Upper lobe of left lung (tissue), 6 donors: ENCODE results near the gene ICAM1. TPM values are rescaled to one million over a fixed set of nuclear protein-coding genes. Genes with fewer than 3 reads are reported as not detected.

Source experiments
- ATAC-seq, 2 donors: fragments of 200-7000 bp; cut with Tn5 transposase; one replicate each; pipeline ENCODE4 v1.9.1; 2022; ENCODE audit warnings: mild to moderate bottlenecking in 2 of 2, moderate library complexity in 2 of 2; ENCODE audit not compliant: low FRiP score in 2 of 2
- DNase-seq, 2 donors: peaks; one replicate each; pipeline ENCODE4 v3.0.0-alpha.2; 2019 to 2020
- H3K27ac ChIP-seq, 4 donors: fragments of 200-600 bp; sonication (generic); one replicate each; pipeline ENCODE4 v1.5.1; 2016 to 2019
- H3K27me3 ChIP-seq, 4 donors: fragments of 200-600 bp; sonication (generic); one replicate each; pipeline ENCODE4 v1.5.1; 2017 to 2019
- H3K36me3 ChIP-seq, 4 donors: fragments of 200-600 bp; sonication (generic); one replicate each; pipeline ENCODE4 v1.5.1; 2016 to 2019
- H3K4me1 ChIP-seq, 4 donors: fragments of 200-600 bp; sonication (generic); one replicate each; pipeline ENCODE4 v1.5.1; 2018 to 2019
- H3K4me3 ChIP-seq, 4 donors: fragments of 200-600 bp; sonication (generic); one replicate each; pipeline ENCODE4 v1.5.1; 2017 to 2019; ENCODE audit warnings: mild to moderate bottlenecking in 2 of 4, moderate library complexity in 1 of 4
- H3K9me3 ChIP-seq, 4 donors: fragments of 200-600 bp; sonication (generic); one replicate each; pipeline ENCODE4 v1.5.1; 2018 to 2019
- EP300 ChIP-seq, 4 donors: sonication (generic); formaldehyde crosslinking; IDR thresholded peaks; one replicate each; pipeline ENCODE4 v1.5.1; 2017; ENCODE audit warnings: antibody characterized with exemption in 4 of 4, control low read depth in 2 of 4
- POLR2A ChIP-seq, 4 donors: fragments of 450-650 bp; IDR thresholded peaks; one replicate each; pipeline ENCODE4 v1.5.1; 2016 to 2017; ENCODE audit warnings: antibody characterized with exemption in 4 of 4, mild to moderate bottlenecking in 2 of 4
- POLR2AphosphoS5 ChIP-seq, 2 donors: sonication (generic); formaldehyde crosslinking; IDR thresholded peaks; one replicate each; pipeline ENCODE4 v1.5.1; 2017; ENCODE audit warnings: antibody characterized with exemption in 2 of 2
- WGBS, 2 donors: methylation state at CpG; one replicate each; pipeline ENCODE4 v1.1.5; 2017 to 2018; 5-methylcytosine and 5-hydroxymethylcytosine counted together
- total RNA-seq, 6 donors: library from RNA; depleted of rRNA in 4 of 6; stranded (reverse); fragments of >200 nt in 4 of 6; gene quantifications; one replicate each; pipeline versions ENCODE4 v1.1.0 to v1.2.1, GENCODE V29; 2016 to 2021
- TF ChIP-seq, protein P1 (sequence below), 6 experiments: fragments of 450-650 bp in 4 of 6; fragments of 200-600 bp in 2 of 6; sonication (generic) in 2 of 6; IDR thresholded peaks; one replicate each; pipeline ENCODE4 v1.5.1; 2016 to 2019; ENCODE audit warnings: antibody characterized with exemption in 6 of 6
- donor health status: DM: no; HTN: no; CAD: no; lungs with moderate emphysema.
- donor health status: DM: no; HTN: yes; CAD: no; lungs with severe emphysema.

ICAM1 gene
- total RNA-seq, 6 donors from 2014 or later, result 190 to 791 (median 356) TPM

DNA sequence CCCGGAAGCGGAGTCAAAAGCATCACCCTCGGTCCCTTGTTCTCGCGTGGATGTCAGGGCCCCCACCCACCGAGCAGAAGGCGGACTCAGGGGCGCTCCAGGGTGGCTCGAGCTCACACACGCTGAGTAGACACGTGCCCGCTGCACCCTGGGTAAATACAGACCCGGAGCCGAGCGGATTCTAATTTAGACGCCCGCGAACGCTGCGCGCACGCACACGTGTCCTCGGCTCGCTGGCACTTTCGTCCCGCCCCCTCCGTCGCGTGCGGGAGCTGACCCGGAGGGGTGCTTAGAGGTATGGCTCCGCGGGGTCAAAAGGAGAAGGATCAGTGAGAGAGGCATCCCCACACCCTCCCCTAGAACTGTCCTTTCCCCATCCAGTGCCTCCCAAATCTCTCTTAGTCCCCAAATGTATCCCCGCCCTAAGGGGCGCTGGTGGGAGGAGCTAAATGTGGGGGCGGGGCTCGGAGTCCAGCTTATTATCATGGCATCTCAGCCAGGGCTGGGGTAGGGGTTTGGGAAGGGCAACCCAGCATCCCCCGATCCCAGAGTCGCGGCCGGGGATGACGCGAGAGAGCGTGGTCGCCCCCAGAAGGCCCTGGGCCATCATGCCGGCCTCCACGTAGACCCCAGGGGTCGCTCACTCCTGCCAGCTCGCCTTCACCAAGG is 18.4 kb downstream of the ICAM1 start:
- peaks cover 0 to 31% (median 16%) of the 10 kb centered on the region in 4 donors for H3K27me3 ChIP-seq
- H3K27ac ChIP-seq, result peak overlapping the region; percentile 15 to 82 (median 42)
- WGBS, 2 donors, result 0 to 2% methylated on average over 19 to 44 of the region's 50 CpGs
- H3K4me3 ChIP-seq, result peak overlapping the region; percentile 13 to 64 (median 46)
- peaks cover 95 to 100% (median 98%) of the 10 kb centered on the region in 4 donors for H3K4me1 ChIP-seq
- peaks cover 12 to 20% (median 18%) of the 10 kb centered on the region in 4 donors for H3K36me3 ChIP-seq
- DNase-seq (peak; percentile 57 to 92), ATAC-seq (peak; percentile 1 to 32)
- H3K9me3 ChIP-seq, result no peaks in the 10 kb centered on the region
- TF ChIP-seq POLR2AphosphoS5 (IDR thresholded peaks at IDR 0.05) (no peak), POLR2A (IDR thresholded peaks at IDR 0.05) (no peak), EP300 (IDR thresholded peaks at IDR 0.05) (no peak)
- TF ChIP-seq, protein P1, sequence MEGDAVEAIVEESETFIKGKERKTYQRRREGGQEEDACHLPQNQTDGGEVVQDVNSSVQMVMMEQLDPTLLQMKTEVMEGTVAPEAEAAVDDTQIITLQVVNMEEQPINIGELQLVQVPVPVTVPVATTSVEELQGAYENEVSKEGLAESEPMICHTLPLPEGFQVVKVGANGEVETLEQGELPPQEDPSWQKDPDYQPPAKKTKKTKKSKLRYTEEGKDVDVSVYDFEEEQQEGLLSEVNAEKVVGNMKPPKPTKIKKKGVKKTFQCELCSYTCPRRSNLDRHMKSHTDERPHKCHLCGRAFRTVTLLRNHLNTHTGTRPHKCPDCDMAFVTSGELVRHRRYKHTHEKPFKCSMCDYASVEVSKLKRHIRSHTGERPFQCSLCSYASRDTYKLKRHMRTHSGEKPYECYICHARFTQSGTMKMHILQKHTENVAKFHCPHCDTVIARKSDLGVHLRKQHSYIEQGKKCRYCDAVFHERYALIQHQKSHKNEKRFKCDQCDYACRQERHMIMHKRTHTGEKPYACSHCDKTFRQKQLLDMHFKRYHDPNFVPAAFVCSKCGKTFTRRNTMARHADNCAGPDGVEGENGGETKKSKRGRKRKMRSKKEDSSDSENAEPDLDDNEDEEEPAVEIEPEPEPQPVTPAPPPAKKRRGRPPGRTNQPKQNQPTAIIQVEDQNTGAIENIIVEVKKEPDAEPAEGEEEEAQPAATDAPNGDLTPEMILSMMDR (IDR thresholded peaks at IDR 0.05), result no peak

DNA sequence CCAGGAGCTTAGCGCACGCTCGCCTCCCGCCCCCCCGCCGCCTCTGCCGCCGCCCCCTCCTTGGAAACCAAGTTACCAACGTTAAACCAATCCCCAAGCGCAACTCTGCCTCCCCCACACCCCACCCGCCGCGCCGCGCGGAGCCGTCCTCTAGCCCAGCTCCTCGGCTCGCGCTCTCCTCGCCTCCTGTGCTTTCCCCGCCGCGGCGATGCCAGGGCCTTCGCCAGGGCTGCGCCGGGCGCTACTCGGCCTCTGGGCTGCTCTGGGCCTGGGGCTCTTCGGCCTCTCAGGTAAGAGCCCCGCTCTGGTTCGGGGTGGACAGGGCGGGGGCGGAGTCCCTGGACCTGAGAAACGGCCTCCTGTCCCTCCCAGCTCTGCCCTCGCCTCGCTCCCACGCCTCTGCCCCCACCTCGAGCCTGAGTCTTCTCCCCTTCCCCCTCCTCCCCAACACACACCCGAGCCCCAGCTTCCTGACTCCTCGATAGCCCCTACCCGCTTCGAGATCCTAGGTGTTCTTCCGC is 19.0 kb downstream of the ICAM1 start, which contains the start of gene ICAM5:
ICAM5 (plus strand) TSS at position 117 of the 521 bp plus-strand sequence; CDS start at position 209, 92 bp downstream.
- H3K4me1 ChIP-seq, result peaks cover 94 to 100% (median 98%) of the 10 kb centered on the region in 4 donors
- H3K9me3 ChIP-seq, result no peaks in the 10 kb centered on the region
- ATAC-seq (no peak), DNase-seq (peak in 1 of 2 donors; percentile 93)
- TF ChIP-seq POLR2AphosphoS5 (IDR thresholded peaks at IDR 0.05), result no peak
- no peak for TF ChIP-seq POLR2A (IDR thresholded peaks at IDR 0.05)
- no peak for TF ChIP-seq EP300 (IDR thresholded peaks at IDR 0.05)
- TF ChIP-seq, protein P1 (IDR thresholded peaks at IDR 0.05), result no peak
- peak within 1 kb of the TSS; percentile 13 to 64 (median 46) for H3K4me3 ChIP-seq
- WGBS, 2 donors, result 1 to 4% methylated on average over 18 to 32 of the region's 45 CpGs
- peaks cover 0 to 37% (median 19%) of the 10 kb centered on the region in 4 donors for H3K27me3 ChIP-seq
- H3K36me3 ChIP-seq, result peaks cover 6 to 14% (median 12%) of the 10 kb centered on the region in 4 donors
- H3K27ac ChIP-seq, result peak within 1 kb of the TSS; percentile 28 to 82 (median 66)

DNA sequence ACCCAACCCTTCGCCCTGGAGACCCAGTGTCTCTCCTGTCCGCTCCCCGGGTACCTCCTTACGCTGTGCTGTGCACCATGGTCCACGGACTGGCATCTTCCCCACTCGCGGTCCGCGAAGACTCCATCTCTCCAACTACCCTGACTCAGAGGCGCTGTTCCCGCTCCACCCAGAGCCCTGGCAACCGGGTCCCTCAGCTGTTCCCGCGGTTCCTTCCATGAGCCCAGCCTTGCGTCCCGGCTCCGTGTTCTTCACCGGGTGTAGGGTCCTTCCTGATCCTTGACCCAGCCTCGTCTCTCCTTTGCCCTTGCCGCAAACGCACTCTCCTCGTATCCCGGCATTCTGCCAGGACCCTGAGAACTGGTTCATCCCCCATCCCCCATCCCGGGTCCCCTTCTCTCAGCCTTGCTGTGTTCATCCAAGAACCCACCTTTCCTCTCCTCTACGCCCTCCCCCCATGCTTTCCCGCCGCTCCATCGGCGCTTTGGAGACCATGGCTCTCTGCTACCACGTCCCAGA is 19.5 kb downstream of the ICAM1 start:
- ATAC-seq (peak in 1 of 2 donors; percentile 5), DNase-seq (peak in 1 of 2 donors; percentile 65)
- Histone ChIP-seq H3K27me3 (peaks cover 0 to 42% (median 21%) of the 10 kb centered on the region in 4 donors), H3K9me3 (no peaks in the 10 kb centered on the region), H3K4me3 (peak overlapping the region in 3 of 4 donors; percentile 39 to 64 (median 54)), H3K36me3 (peaks cover under 1 to 9% (median 7%) of the 10 kb centered on the region in 4 donors), H3K4me1 (peaks cover 94 to 100% (median 98%) of the 10 kb centered on the region in 4 donors), H3K27ac (peak overlapping the region in 3 of 4 donors; percentile 64 to 82 (median 69))
- 2% methylated on average over 30 of the region's 30 CpGs for WGBS, 2 donors
- no peak for TF ChIP-seq POLR2A (IDR thresholded peaks at IDR 0.05)
- no peak for TF ChIP-seq POLR2AphosphoS5 (IDR thresholded peaks at IDR 0.05)
- TF ChIP-seq, protein P1 (IDR thresholded peaks at IDR 0.05), result no peak
- no peak for TF ChIP-seq EP300 (IDR thresholded peaks at IDR 0.05)

DNA sequence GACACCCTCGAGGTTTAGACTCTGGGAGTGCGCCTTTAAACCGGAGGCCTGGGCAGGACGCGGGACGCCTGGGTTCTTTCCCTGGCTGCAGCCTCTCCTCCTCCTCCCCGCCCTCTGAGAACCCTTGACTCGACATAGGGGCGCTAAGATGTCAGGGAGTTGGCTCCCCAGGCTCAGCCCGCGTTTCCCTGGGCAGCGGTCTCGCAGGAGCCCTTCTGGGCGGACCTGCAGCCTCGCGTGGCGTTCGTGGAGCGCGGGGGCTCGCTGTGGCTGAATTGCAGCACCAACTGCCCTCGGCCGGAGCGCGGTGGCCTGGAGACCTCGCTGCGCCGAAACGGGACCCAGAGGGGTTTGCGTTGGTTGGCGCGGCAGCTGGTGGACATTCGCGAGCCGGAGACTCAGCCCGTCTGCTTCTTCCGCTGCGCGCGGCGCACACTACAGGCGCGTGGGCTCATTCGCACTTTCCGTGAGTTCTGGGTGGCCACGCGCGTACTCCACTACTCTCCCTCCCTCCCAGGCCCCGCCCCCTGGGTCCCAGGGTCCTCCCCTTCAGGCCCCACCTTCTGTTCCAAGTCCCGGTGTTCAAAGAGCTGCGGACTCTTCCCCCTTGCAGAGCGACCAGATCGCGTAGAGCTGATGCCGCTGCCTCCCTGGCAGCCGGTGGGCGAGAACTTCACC is 20.1 kb downstream of the ICAM1 start:
- peak; percentile 5 to 53 for ATAC-seq
- peak; percentile 81 to 92 for DNase-seq
- 2% methylated on average over 19 to 33 of the region's 57 CpGs for WGBS, 2 donors

More for the DNA sequence above, 20.1 kb downstream of the ICAM1 start:
- peak overlapping the region; percentile 37 to 82 (median 66) for H3K27ac ChIP-seq
- TF ChIP-seq EP300 (IDR thresholded peaks at IDR 0.05) (no peak), POLR2A (IDR thresholded peaks at IDR 0.05) (peak in 3 of 4 donors; percentile 45 to 72 (median 52)), POLR2AphosphoS5 (IDR thresholded peaks at IDR 0.05) (peak in 1 of 2 donors; percentile 59)
- TF ChIP-seq, protein P1 (IDR thresholded peaks at IDR 0.05), result no peak
- H3K9me3 ChIP-seq, result no peaks in the 10 kb centered on the region
- H3K36me3 ChIP-seq, result peaks cover 0 to 3% (median under 1%) of the 10 kb centered on the region in 4 donors
- H3K4me3 ChIP-seq, result peak overlapping the region; percentile 14 to 64 (median 46)
- peaks cover 92 to 100% (median 98%) of the 10 kb centered on the region in 4 donors for H3K4me1 ChIP-seq
- peaks cover 0 to 47% (median 22%) of the 10 kb centered on the region in 4 donors for H3K27me3 ChIP-seq
